Neural progenitor cell (in vitro differentiated cells): Measurements from ENCODE around the gene RENBP. TPM values are rescaled to one million over a fixed set of nuclear protein-coding genes. Genes with fewer than 3 reads are reported as not detected.
A peak's percentile ranks its signal among the peaks of the same experiment; 100 is the strongest.

ENCODE experiments used
- DNase-seq: peaks from one replicate; pipeline ENCODE4 v3.0.0-alpha.2; 2016; ENCODE audit warnings: low spot score
- H2AFZ ChIP-seq: fragments of 200-600 bp; sonication (generic); replicated peaks from 2 replicates; pipeline ENCODE4 v1.6.1; 2016; ENCODE audit warnings: antibody characterized with exemption
- H3F3A ChIP-seq: fragments of 200-600 bp; sonication (generic); 2 replicates; pipeline ENCODE4 v1.6.1; 2016; ENCODE audit warnings: antibody characterized with exemption, low read depth
- H3K27ac ChIP-seq: fragments of 200-600 bp; sonication (generic); 2 replicates; pipeline ENCODE4 v1.5.1; 2016; ENCODE audit warnings: mild to moderate bottlenecking
- H3K27me3 ChIP-seq: fragments of 200-600 bp; sonication (generic); 2 replicates; pipeline ENCODE4 v1.6.1; 2016; ENCODE audit warnings: mild to moderate bottlenecking, moderate library complexity
- H3K36me3 ChIP-seq: fragments of 200-600 bp; sonication (generic); 2 replicates; pipeline ENCODE4 v1.5.1; 2016
- H3K4me1 ChIP-seq: fragments of 200-600 bp; sonication (generic); 2 replicates; pipeline ENCODE4 v1.6.1; 2016; ENCODE audit warnings: mixed run types
- H3K4me2 ChIP-seq: fragments of 200-600 bp; sonication (generic); 2 replicates; pipeline ENCODE4 v1.6.1; 2016
- H3K4me3 ChIP-seq: fragments of 200-600 bp; sonication (generic); 2 replicates; pipeline ENCODE4 v1.5.1; 2016
- H3K79me2 ChIP-seq: fragments of 200-600 bp; sonication (generic); 2 replicates; pipeline ENCODE4 v1.6.1; 2016; ENCODE audit warnings: low read depth
- H3K9ac ChIP-seq: fragments of 200-600 bp; sonication (generic); 2 replicates; pipeline ENCODE4 v1.6.1; 2016
- H3K9me3 ChIP-seq: fragments of 200-600 bp; sonication (generic); 2 replicates; pipeline ENCODE4 v1.5.1; 2016; ENCODE audit warnings: low read depth
- H4K20me1 ChIP-seq: fragments of 200-600 bp; sonication (generic); 2 replicates; pipeline ENCODE4 v1.6.1; 2016; ENCODE audit warnings: low read depth
- H3K27ac Mint-ChIP-seq: 3 replicates; pipeline ENCODE4 v1.8.0; 2021; ENCODE audit warnings: mixed read lengths
- H3K27me3 Mint-ChIP-seq: 2 replicates; pipeline ENCODE4 v1.8.0; 2022; ENCODE audit warnings: low read depth, mild to moderate bottlenecking, inconsistent platforms, moderate library complexity, mixed read lengths; ENCODE audit not compliant: insufficient read depth
- H3K36me3 Mint-ChIP-seq: 3 replicates; pipeline ENCODE4 v1.8.0; 2021; ENCODE audit warnings: mixed read lengths
- H3K4me1 Mint-ChIP-seq: 3 replicates; pipeline ENCODE4 v1.8.0; 2021; ENCODE audit warnings: mixed read lengths
- H3K4me3 Mint-ChIP-seq: 3 replicates; pipeline ENCODE4 v1.8.0; 2021; ENCODE audit warnings: mild to moderate bottlenecking, moderate library complexity, mixed read lengths
- H3K9me3 Mint-ChIP-seq: 3 replicates; pipeline ENCODE4 v1.8.0; 2020; ENCODE audit warnings: mixed read lengths
- EZH2 ChIP-seq: fragments of 200-600 bp; sonication (generic); IDR thresholded peaks from 2 replicates; pipeline ENCODE4 v1.6.1; 2017; ENCODE audit warnings: antibody characterized with exemption, mild to moderate bottlenecking, moderate library complexity
- EZH2phosphoT487 ChIP-seq: fragments of 200-600 bp; sonication (generic); IDR thresholded peaks from 2 replicates; pipeline ENCODE4 v1.6.1; 2017; ENCODE audit warnings: antibody characterized with exemption
- total RNA-seq: library from RNA; depleted of rRNA; stranded (reverse); fragments of >200 nt; gene quantifications from 2 replicates; pipeline ENCODE4 v1.2.3, GENCODE V29; 2015; ENCODE audit warnings: low replicate concordance
- TF ChIP-seq, protein P1 (sequence below): fragments of 200-600 bp; sonication (generic); IDR thresholded peaks from 2 replicates; pipeline ENCODE4 v1.5.1; 2017; ENCODE audit warnings: antibody characterized with exemption, mild to moderate bottlenecking

The RENBP gene
- total RNA-seq, 1 donor from 2014 or later: 5.4 TPM

- Histone ChIP-seq H3K9ac (no peak overlapping the region), H3F3A (peaks cover 16% of the 10 kb centered on the region), H3K79me2 (peaks cover 84% of the 10 kb centered on the region), H4K20me1 (peaks cover 60% of the 10 kb centered on the region), H3K4me2 (no peak overlapping the region), H3K9me3 (no peaks in the 10 kb centered on the region), H3K4me3 (no peak overlapping the region), H3K4me1 (peaks cover 18% of the 10 kb centered on the region), H3K27me3 (no peaks in the 10 kb centered on the region), H3K27ac (no peak overlapping the region), H3K36me3 (no peaks in the 10 kb centered on the region), H2AFZ (no peak overlapping the region)
- H3K27ac Mint-ChIP-seq: peak overlapping the region; percentile 87
- peaks cover 6% of the 10 kb centered on the region for H3K36me3 Mint-ChIP-seq
- no peaks in the 10 kb centered on the region for H3K9me3 Mint-ChIP-seq
- peak overlapping the region; percentile 63 for H3K4me3 Mint-ChIP-seq
- no peak for DNase-seq
- TF ChIP-seq EZH2phosphoT487 (no peak), EZH2 (no peak)
- TF ChIP-seq, protein P1, sequence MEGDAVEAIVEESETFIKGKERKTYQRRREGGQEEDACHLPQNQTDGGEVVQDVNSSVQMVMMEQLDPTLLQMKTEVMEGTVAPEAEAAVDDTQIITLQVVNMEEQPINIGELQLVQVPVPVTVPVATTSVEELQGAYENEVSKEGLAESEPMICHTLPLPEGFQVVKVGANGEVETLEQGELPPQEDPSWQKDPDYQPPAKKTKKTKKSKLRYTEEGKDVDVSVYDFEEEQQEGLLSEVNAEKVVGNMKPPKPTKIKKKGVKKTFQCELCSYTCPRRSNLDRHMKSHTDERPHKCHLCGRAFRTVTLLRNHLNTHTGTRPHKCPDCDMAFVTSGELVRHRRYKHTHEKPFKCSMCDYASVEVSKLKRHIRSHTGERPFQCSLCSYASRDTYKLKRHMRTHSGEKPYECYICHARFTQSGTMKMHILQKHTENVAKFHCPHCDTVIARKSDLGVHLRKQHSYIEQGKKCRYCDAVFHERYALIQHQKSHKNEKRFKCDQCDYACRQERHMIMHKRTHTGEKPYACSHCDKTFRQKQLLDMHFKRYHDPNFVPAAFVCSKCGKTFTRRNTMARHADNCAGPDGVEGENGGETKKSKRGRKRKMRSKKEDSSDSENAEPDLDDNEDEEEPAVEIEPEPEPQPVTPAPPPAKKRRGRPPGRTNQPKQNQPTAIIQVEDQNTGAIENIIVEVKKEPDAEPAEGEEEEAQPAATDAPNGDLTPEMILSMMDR: no peak
- peaks cover 18% of the 10 kb centered on the region for H3K27me3 Mint-ChIP-seq
- peaks cover 36% of the 10 kb centered on the region for H3K4me1 Mint-ChIP-seq
These were observed 21.8 kb upstream of the RENBP start for GRCh38 chrX:153966283-153966688.

DNA sequence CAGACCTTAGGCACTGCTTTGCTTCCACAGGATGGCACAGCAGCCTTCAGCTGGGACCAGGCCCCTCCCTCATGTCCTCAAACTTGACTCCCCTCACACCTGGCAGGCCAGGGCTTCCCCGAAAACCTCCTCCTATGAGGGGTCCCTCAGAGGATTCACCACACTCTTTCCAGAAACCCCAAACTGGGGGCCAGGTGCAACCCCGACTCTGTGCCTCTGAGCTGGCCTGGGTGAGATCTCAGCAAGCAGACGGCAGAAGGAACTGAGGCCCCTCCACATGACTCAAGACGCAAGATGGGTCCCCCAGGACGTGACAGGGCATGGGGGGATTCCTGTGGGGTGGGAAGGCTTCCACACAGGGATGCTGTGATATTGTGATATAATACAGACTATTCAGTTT, 21.0 kb upstream of the RENBP start:
- Histone ChIP-seq H3K79me2 (peaks cover 79% of the 10 kb centered on the region), H3K9ac (no peak overlapping the region), H2AFZ (no peak overlapping the region), H3F3A (peaks cover 10% of the 10 kb centered on the region), H4K20me1 (peaks cover 60% of the 10 kb centered on the region), H3K9me3 (no peaks in the 10 kb centered on the region), H3K36me3 (no peaks in the 10 kb centered on the region), H3K4me3 (no peak overlapping the region), H3K4me2 (no peak overlapping the region), H3K4me1 (peaks cover 18% of the 10 kb centered on the region), H3K27me3 (no peaks in the 10 kb centered on the region), H3K27ac (no peak overlapping the region)
- DNase-seq: no peak
- Mint-ChIP-seq H3K27ac (peak overlapping the region; percentile 90), H3K4me1 (peaks cover 36% of the 10 kb centered on the region), H3K9me3 (no peaks in the 10 kb centered on the region), H3K36me3 (peaks cover 13% of the 10 kb centered on the region), H3K27me3 (peaks cover 15% of the 10 kb centered on the region), H3K4me3 (no peak overlapping the region)
- TF ChIP-seq, protein P1: no peak
- TF ChIP-seq EZH2phosphoT487: no peak
- no peak for TF ChIP-seq EZH2

DNA sequence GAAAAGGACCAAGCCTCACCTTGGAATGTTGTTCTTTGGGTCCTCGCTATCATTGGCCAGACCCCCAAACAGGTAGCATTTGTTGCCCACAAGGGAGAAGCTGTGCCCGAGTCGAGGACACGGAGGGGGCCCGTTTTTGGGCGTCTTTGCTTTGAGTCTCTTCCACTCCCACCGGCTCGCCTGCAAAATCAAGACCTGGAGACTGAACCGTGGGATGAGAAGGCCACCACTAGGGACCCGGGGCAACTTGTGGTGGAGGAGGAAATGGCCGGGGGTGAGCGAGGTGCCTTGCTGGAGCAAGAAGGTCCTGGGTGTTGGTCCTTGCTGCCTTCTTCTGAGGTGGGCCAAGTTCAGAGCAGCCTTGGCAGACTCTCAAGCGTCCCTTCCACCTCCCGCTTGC, 19.7 kb upstream of the RENBP start:
- peaks cover 31% of the 10 kb centered on the region for H3K4me1 Mint-ChIP-seq
- peaks cover 67% of the 10 kb centered on the region for H3K79me2 ChIP-seq
- no peaks in the 10 kb centered on the region for H3F3A ChIP-seq
- no peak overlapping the region for H2AFZ ChIP-seq
- no peaks in the 10 kb centered on the region for H3K27me3 ChIP-seq
- H3K9ac ChIP-seq: no peak overlapping the region
- H3K27ac Mint-ChIP-seq: no peak overlapping the region
- no peak overlapping the region for H3K4me2 ChIP-seq
- TF ChIP-seq, protein P1: no peak
- TF ChIP-seq EZH2phosphoT487 (no peak), EZH2 (no peak)
- H3K9me3 Mint-ChIP-seq: no peaks in the 10 kb centered on the region
- no peaks in the 10 kb centered on the region for H3K9me3 ChIP-seq
- peaks cover 19% of the 10 kb centered on the region for H3K36me3 Mint-ChIP-seq
- peaks cover 50% of the 10 kb centered on the region for H4K20me1 ChIP-seq
- H3K4me3 Mint-ChIP-seq: no peak overlapping the region
- H3K4me3 ChIP-seq: no peak overlapping the region
- no peak overlapping the region for H3K27ac ChIP-seq
- peaks cover 15% of the 10 kb centered on the region for H3K27me3 Mint-ChIP-seq
- H3K4me1 ChIP-seq: peaks cover 18% of the 10 kb centered on the region
- H3K36me3 ChIP-seq: no peaks in the 10 kb centered on the region
- no peak for DNase-seq
